GM19372 (cell line): ENCODE measurements around the gene CACNA2D4.

ENCODE experiments used
- ATAC-seq: cut with Tn5 transposase; IDR thresholded peaks from one replicate; pipeline ENCODE4 v1.9.1; 2021; ENCODE audit warnings: mild to moderate bottlenecking, low read depth, moderate library complexity; ENCODE audit not compliant: unreplicated experiment

The CACNA2D4 gene

DNA sequence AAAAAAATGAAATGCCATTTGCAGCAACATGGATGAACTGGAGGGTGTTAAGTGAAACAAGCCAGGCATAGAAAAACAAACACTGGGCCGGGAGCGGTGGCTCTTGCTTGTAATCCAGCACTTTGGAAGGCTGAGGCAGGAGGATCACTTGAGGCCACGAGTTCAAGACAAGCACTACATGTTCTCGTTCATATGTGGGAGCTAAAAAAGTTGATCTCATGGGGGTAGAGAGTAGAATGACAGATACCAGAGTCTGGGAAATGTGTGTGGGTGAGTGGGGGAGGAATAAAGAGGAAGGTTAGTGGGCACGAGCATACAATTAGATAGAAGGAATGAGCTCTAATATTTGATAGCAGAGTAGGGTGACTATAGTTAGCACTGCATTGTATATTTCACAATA is 21.5 kb downstream of the CACNA2D4 start:
- no peak for ATAC-seq

DNA sequence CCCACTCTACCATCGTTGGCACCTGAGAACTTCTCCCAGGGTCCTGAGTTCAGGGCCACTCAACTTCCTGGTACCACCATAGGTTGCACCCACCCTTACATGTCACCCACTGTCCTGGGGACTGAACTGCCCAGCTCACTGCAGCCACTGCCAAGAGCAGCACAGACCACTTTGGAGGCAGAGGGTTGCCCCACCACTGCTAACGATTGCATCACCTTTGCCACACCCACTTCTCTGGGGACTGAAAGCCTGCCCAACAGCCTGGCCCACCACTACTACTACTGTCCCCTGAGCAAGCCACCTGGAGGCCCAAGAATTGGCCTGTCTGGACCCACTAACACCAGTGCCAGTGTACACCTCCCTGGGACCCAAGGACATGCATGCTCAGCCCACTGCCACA is 27.6 kb downstream of the CACNA2D4 start:
- ATAC-seq = no peak

DNA sequence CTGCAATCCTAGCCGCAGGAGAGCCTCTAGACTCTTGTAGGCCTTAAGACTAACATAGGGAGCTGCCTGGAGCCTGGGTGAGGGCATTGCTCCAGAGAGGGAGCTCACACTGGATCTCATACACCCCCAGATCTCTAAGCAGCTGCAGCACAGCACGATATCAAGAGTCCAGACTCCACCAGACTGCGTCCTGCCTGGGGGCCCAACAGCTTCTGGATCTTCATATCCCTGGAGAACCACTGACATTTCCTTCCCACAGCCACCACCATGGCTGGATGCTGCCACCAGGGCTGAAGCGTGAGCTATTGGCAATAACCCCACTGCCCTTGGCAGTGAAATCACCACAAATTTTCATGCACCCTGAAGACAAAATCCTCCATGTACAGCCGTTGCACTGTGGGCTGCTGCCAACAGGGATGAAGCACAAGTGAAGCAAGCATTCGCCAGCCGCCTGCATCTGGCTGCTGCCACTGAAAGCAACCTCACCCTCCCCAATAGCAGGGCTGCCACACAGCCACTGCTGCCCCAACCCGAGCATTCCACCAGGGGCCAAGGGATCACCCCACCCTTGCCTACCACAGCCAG is 28.2 kb downstream of the CACNA2D4 start:
- no peak for ATAC-seq

DNA sequence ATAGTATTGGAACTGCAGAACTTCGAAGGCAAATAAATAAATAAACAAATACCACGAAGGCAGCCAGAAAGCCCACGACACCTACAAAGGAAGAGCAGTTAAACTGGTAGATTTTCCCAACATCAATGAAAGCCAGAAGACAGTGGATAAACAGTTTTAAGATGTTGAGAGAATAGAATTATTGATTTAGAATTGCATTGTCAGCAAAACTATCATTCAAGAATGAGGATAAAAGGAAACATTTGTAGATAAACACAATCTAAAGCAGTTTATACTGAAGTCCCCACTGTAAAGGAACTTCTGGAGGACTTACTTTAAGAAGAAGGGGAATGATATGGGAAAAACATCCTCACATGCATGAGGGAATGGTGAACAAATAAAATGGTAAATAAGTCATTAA is 29.5 kb downstream of the CACNA2D4 start:
- ATAC-seq = no peak

DNA sequence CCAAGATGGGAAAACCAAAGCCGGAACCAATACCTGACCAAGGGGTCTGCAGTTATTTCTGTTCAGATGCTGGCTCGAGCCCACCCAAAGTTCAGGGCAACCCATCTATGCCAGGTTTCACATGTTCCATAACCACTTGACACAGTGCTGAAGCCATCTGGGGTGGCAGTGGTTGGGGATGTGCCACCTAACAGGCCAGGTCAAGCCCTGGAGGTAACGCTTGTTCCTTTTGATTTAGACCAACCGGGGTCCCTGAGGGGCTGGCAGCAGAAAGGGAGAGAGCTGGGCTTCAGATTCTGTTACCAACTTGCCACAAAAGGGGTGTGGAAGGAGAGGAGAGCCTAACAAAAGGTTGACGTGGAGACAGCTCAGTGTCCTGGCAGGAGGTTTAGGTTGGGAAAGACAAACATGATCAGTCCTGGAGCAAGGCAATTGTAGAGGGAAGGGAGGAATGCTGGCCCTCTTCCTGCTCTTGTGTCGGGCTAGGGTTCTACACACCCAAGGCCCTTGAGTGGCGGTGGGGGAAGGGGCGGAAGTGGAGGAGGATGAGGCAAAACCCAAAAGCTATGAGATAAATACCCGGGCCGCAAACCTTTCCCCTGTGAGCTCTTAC is 31.9 kb downstream of the CACNA2D4 start:
- no peak for ATAC-seq

DNA sequence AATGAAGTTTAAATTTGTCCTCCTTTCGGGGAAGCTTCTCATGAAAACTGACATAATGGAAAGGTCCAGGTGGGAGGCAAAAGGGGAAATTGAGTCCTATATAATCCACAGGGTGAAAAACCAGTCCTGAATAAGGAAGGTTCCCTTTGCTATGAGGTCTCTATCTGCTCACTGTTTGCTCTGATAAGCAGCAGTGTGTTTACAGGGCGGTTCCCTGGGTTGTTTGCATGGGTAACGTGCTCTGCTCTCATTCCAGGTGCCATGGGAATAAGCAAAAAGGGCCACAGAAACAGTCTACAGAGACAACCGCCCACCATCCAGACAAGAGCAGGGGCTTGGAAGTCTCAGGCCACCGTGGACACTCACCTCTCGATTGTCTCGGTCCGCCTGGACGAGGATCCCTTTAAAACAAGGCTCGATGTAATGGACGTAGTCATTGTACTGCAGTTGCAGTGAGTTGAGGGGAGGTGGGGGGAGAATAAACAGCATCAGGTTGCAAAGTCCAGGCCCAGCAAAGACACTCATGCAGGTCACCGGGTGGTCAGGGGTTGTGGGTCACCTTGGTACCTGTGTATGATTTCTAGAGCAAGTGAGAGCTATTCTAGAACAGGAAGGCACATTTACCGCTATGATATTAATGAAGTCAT is 32.7 kb downstream of the CACNA2D4 start:
- ATAC-seq = no peak

DNA sequence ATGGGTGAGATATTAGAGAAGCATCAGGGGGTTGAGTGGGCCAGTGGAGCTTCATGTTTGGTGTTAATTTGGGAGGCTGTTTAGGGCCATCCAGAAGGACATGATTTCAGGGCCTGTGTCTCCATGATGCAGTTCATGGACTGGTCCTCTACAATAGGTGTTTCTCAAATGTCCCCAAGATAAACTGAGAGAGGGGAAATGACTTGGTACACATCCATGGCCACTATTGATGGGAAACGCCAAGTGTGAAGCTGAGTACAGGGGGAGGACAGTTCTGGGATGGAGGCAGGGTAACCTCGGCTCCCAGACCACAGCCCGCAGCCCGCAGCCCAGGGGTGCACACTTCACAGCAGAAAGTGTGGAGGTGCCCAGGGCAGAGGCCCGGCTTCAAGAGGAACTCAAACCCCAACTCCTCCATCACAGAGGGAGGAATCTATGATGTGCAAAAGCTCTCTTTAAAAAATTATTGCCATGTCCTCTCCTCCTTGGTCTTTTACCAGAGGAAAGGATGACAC is 33.3 kb downstream of the CACNA2D4 start:
- no peak for ATAC-seq

DNA sequence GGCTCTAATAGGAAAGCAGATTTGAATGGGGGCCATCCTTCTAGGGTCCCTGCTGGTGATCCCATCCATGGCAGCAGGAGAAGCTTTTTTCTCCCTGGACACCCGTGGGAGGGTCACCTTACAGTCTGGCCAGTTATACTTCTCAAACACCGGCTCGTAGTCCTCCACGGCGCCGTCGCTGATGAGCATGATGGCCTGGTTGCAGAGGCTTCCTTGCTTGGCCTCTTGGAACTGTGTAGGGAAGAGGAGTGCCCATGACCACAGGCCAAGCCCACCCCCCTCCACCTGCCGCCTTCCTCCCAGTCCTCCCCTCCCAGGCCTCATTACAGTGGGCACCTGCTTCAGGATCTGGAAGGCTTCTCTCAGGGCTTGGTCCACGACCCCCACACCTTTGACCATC is 33.8 kb downstream of the CACNA2D4 start:
- no peak for ATAC-seq

DNA sequence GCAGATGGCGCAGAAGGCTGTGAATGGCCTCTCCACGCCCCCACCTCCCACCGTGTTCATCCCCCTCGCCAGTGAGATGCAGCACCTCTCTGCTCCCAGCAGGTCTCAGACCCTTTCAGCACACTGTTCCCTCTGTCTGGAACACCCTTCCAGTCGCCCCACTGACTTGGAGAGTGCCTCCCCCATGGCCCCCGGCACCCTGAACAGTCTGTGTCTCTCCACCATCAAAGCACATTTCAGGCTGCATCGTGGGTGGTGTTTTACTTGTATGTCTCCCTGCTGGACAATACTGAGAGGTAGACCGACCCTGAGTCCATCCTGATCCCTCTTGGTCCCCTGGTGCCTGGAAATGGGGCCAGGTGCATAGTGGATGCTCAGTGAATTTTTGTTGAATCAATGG is 34.9 kb downstream of the CACNA2D4 start:
- no peak for ATAC-seq

DNA sequence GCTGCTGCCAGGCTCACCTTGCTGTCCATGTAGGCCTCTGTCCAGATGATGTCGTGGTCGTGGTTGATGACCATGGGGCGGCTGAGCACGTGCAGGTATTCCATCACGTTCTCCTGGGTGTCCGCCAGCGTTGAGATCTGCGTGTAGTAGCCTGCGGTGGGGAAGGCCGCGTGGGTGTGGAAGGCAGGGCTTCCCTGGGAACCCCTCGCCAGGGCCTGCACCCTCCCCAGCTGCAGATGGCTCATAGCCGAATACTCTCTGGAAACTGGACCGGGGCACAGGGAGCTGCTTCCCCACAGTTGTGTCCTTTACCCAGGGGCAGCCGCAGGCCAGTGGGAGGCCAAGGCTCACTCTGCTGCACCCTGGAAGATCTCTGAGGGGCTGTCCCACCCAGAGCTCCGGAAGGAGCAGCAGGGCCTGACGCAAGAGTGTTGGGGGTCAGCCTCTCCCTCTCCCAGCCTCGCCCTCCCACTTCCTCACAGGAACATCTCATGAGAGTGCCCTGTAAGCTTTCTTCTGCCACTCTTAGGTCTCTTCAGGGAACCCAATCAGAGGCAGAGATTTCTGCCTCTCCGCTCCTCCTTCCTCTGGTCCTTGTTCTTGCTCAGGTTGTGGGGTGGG is 35.5 kb downstream of the CACNA2D4 start:
- no peak for ATAC-seq

DNA sequence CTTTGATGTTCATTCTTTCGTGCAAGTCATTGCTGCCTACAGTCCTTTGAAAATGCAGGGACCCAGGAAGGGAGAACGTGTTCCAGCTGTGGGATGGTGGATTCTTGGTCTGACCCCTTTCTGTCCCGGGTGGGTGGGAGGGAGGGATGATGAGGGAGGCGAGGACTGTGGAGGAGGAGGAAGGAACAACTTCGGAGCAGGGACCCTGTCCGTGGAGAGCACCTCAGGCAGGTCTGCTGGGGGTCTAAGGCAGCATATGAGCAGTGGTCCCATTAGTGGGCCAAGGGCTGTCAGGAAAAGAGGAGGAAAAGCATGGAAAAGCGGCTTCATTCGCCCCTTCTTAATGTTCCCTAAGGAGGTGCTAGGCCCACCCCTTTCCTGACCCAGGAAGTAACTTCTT is 36.0 kb downstream of the CACNA2D4 start:
- ATAC-seq = no peak

DNA sequence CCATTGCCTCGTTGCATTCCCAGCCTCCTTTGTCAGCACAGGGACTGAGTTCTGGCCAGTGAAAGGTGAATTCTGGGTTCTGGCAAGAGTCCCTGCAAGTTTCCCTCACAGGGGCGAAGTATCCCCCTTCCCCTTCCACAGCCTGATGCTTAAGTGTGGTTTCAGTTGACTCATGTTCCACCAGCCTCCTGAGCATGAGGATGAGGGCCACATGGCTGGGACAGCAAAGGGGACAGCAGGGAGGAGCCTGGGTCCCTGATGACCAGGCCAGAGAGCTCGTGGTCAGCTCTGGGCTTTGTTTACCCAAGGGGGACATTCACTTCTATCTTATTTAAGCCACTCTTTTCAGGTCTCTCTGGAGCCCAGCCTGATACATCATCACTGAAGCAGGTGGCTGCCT is 36.5 kb downstream of the CACNA2D4 start:
- no peak for ATAC-seq

DNA sequence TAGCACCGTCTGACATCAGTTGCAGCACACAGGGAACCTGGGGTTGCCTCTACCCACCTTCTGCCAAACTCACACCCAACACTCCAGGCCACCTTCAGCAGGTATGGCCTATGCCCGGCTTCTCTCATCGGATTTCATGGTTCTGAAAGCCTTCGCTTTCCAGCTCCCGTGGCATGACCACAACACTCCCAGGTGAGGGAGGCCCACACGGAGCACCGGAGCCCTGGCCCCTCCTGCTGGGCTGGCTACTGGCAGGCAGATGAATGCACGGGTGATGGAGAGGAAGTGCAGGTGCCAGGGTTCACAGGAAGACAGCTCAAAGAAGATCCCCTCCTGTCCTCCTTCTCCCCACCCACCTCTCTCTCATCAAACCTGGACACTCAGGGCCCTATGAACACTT is 37.2 kb downstream of the CACNA2D4 start:
- no peak for ATAC-seq

DNA sequence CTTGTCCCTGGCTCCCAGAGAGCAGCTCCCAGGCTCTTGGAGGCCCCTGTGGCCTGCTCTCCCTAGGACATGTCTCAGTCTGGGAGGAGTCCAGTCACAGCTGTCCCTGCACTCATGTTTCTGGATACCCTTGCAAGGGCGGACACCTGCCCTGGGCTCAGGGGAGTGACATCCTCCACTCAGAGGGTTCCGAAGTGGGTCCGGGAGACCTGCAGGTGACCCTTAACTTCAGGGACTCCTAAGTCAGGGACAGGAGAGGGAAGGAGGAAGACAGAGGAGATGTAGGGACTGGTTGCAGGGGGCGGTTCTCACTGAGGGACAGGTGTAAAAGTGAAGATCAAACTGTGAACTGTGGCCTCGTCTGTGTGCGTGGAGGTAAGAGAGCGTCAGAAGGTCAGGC is 37.6 kb downstream of the CACNA2D4 start:
- ATAC-seq = no peak

DNA sequence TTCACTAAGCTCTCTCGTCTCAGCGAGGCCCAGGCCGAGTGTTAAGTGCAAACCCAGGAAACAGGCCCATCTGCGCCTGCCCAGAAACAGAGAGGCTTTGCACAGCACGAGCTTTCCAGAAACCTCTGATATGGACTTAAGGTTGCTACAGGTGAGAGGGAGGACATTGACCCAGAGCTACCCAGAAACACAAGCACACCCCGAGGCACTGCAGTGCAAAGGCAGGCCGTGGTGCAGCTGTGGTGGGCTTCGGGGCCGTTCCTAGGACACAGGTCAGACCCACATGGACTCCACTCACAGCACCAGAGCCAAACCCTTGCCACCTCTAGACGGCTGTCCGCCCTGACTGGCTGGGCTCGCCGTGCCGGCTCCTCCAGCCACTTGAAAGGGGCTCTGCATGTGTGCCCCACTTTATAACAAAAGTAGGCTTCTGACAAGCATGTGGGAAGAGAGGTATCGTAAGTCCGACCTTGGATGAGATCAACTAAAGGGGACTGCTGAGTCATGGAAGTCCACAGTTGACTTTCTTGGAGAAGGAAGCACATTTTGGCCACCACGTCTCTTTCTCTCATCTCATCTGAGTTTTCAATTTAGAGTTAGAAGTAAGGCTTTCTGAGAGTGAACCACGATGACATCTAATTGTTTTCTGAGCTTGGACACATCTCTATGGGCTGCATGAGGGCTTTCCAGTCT is 38.2 kb downstream of the CACNA2D4 start:
- ATAC-seq = no peak

DNA sequence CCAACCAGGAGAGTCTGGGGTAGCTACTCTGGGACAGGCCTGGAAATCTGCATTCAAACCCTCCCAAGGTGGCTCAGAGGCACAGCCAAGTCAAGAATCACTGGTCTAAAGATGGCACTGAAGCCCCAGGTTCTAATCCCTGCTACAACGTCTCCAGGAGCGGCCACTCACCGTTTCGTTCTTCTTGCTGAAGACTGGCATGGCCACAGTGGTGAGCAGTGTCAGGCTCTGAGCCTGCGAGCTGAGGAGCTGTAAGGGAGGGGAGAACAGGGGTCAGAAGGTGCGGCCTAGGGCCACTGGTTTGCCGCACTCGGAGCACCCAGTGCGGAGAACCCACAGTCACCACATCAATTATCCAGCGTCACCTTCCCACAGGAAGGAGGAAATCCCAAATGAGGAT is 38.8 kb downstream of the CACNA2D4 start:
- ATAC-seq = no peak

DNA sequence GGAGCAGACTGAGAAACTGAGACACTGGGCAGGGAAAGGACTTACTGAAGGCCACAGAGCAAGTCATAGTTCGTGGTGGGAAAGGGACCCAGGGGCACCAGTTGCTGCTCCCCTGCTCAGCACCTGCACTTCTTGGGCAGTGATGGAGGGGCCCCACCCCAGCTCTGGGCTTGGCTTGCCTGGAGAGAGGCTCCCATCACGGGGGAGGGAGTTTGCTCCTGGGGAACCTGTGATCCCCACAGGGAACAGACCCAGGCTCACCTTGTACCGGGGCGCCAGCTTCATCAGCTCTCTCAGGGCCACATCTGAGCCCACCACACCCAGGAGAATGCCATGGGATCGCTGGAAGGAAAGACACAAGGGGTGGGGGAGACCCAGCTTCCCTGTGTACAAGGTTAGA is 39.8 kb downstream of the CACNA2D4 start:
- no peak for ATAC-seq

DNA sequence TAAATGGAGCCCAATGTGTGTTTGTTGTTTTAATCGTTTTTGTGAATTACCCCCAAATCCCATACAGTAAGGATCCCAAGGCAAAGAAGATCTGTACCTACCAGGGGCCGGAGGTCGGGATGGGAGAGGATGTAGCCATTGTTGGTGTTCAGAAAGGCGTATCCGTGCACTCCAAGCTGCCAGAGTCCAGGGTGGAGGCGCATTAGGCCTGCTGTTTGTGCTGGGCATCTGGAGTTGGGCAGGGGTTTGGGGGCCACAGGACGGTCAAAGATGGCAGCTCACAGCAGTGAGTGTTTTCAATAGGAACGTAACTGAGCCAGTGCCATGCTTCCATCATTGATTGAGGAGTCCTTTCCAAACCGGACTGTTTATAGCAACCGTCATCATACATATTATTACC is 40.2 kb downstream of the CACNA2D4 start:
- ATAC-seq = no peak

DNA sequence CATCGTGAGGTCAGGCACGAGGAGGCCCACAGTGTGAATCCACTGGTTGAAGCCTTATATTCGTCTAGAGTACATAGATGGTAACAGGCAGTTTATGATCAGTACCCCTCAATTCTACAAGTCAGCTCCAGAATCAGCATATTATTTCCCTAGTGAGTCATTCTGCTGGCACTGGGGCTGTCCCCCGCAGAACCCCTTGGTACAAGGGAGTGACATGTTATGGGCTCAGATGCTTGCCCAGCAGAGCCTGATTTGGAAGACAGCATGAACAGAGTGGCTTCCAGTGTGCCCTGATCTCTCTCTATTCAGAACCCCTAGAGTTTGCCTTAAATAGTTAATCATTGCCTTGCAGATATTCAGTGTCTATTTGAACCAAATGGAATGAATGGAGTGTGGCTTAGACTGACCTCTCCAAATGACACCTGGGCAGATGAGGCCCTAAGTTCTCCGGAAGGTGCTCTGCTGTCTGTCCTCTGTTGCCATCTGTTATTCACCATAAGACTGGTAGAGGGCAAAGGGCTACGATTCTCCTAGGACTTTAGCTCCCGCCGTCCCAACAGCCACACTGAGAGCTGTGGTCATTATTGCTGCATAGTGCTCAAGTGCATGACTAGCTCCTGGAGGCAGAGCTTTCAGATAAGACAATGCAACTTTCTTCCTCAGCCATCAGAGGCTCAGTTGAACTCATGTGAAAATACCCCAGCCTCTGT is 41.1 kb downstream of the CACNA2D4 start:
- ATAC-seq = no peak

DNA sequence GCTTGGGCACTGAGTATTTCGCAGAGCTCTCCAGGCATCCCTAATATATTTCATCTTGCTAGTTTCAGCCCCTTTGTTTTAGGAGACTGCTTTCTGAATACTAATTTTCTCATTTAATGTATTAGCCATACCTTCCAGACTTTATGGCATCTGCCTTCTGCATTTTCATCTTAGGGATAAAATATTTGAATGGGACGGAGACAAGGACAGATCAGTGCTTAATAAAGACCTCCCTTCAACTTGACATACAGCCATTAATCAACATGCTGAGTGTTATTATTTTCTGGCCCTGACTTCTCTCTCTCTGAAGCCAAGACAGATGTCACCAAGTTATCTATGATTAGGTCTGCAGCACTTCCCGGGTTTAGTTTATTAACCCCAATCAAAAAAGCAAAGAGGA is 42.4 kb downstream of the CACNA2D4 start:
- no peak for ATAC-seq
